Left colon (tissue), 2 donors: ENCODE data around the gene FRK. TPM values are rescaled to one million over a fixed set of nuclear protein-coding genes. Genes with fewer than 3 reads are reported as not detected.
"Not testable (repeated sequence)": the region's sequence is repeated elsewhere in the genome, so short reads cannot be mapped to it uniquely, and the experiment has no call there.

ENCODE experiments used
- ATAC-seq: fragments of 200-7000 bp; cut with Tn5 transposase; one replicate; pipeline ENCODE4 v1.9.1; 2020; ENCODE audit warnings: mild to moderate bottlenecking, moderate library complexity
- DNase-seq, 2 donors: peaks; one replicate each; pipeline ENCODE4 v3.0.0-alpha.2; 2020
- intact Hi-C, 2 donors: fragments of 100-400 bp; cut with DNase I in 1 of 2; cut with micrococcal nuclease in 1 of 2; formaldehyde crosslinking; loops; one replicate each; pipeline versions ENCODE4 v1.11.2 to v1.14.0; 2022; cut with DNase I, micrococcal nuclease
- total RNA-seq, 2 donors: library from RNA; stranded (reverse); fragmentation: NEBNext Ultra II Directional; extraction: Animal tissue kit (Norgen Biotek cat#: 25700); gene quantifications; one replicate each; pipeline ENCODE4 v1.2.1, GENCODE V29; 2021
- donor health status: DM: no; HTN: no; CAD: no.
- donor health status: DM: yes; HTN: yes; CAD: no.

The FRK gene
- total RNA-seq, 2 donors from 2014 or later = 22.6 to 27.6 TPM

DNA sequence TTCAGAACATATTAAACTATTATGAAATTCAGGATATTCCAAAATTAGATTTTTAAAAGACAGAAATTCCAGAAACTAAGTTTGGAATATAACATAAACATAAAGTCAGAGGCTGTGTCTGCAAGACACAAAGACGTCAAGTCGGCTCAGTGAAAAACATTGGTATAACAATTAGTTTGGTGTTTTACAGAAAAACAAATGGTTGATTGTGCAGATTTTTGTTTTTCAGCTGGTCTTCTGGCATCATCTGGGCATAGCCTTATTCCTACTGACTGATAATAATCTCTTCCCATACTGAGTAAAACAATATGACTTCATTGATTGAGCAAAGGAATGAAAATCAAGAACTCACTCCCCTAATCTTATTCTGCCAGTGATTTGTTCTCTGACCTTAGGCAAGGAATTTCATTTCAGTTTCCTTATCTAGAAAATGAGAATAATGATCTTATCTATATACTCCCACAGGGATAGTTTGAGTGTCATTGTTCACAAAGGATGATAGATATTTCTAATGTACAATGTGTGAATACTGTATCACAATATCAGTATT, 84.3 kb downstream of the FRK start:
- ATAC-seq = no peak
- intact Hi-C loops = no loop called here
- no peak for DNase-seq

DNA sequence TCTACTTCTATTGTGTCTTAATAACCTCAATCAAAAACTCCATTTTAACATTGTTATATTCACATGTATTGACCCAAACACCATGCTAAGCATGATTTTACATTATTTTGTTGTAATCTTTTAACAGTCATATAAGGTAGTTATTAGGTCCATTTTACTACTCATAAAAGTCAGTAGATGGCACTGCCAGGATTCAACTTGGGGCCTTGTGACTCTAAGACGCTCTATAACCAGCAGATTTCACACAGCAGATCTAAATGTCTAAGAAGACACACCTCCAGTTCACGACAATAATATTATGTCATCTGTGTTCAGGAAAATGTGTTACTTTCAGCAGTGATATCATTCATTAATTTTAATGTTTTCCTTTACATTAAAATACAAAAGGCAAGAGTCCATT, 88.0 kb downstream of the FRK start:
- intact Hi-C loops = no loop called here
- ATAC-seq = no peak
- DNase-seq = no peak

DNA sequence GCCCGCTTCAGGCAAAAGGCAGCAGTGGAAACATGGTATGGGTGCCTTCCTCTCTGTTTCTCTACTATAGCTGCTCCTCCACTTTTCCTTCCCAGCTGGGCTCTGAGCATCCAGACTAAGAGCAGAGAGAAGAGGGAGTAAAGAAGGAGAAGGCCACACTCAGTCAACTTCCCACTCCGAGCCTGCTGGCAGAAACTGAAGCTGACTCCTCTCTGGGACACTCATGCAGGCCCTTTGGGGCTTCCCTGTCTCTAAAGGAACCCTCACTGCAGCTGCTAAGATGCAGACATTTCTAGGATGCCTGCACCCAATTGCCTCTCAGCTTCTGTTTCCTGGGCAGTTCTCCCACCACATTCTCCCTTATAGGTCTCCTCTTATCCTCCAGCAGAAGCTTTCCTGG, 88.9 kb downstream of the FRK start:
- no peak for DNase-seq
- ATAC-seq = no peak
- intact Hi-C loops = no loop called here

DNA sequence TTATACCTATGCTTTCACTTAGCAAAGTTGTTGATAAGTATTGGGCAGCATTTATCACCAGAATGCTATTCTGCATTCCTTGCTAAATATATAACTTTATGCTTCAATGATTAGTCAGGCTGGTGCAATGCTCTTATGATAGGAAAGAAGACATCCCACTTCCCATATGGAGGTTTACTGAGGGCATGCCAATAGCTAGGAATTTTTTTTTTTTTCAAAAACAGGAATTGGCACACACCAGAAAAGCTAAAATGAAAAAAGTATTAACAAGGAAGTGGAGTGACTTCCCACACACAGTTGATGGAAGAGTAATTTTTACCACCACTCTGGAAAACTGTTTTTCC, 90.8 kb downstream of the FRK start:
- DNase-seq (no peak), ATAC-seq (no peak)
- intact Hi-C loops = no loop called here

DNA sequence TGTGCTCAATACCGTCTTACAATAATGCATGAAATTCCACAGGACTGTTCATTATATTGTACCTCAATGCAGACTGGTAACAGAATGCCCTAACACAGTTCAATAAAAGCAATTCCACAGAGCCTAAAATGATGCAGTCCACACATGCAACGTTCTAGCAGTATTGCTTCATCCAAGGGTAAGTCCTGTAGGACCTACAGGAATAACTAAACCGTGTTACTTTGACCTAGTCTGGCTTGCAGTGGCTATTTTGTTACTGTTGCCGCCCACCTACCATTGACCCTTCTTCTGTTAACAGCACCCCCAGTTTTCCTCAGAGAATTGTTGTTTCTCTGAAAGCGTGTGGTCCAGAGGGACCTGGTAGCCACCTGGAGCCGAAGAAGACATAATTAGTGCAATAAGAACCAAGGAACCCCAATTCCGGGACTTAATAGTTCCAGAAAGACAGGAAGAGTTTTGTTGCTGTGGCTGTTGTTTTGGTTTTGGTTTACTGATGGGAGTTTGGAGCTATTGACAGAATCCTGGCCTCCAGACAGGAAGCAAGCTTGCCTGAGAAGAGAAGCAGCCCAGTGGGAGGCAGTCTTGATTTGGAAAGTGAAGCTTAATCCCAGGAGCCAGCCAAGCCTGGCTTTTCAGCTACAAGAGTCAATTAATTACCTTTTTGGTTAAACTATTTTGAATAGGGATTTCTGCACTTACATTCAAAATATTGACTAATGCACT, 91.3 kb downstream of the FRK start:
- DNase-seq (no peak), ATAC-seq (no peak)
- intact Hi-C loops = no loop called here

DNA sequence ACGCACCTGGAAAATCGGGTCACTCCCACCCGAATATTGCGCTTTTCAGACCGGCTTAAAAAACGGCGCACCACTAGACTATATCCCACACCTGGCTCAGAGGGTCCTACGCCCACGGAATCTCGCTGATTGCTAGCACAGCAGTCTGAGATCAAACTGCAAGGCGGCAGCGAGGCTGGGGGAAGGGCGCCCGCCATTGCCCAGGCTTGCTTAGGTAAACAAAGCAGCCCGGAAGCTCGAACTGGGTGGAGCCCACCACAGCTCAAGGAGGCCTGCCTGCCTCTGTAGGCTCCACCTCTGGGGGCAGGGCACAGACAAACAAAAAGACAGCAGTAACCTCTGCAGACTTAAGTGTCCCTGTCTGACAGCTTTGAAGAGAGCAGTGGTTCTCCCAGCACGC, 100.4 kb downstream of the FRK start:
- DNase-seq, intact Hi-C loops, ATAC-seq: not testable (repeated sequence)

DNA sequence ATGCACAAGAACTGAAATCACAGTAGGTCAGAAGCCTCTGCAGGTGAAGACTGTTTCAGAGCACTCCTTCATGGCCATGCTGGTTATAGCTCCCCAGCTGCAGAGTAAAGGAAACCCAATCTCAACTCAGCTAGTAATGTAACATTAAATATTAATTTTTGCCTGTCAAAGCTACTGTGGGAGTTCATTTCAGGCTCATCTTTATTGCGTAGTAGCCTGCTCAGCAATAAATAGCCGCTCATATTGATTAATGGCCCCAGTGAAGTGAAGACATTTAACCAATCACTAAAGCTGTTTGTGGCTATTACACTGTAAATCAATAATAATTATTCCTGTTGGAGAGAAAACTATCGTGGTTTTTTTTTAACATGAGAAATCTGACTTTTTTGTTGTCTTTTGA, 101.7 kb downstream of the FRK start:
- ATAC-seq = no peak
- no peak for DNase-seq
- intact Hi-C loops = no loop called here

DNA sequence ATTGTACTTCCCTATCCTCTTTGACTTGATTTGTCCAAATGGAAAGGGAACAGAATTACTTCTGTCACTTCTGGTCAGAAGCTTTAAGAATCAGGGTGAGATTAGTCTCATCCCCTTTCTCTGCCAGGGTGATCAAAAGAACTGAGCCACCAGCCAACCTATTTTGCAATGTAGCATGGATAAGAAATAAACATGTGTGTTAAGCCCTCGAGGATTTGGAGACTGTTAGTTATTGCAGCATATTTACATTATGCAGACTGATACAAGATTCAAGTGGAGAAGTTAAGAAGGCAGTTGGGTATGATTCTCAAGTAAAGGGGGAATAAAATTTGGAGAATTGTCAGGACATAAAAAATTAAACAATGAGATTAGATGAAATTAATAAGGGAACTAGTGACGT, 106.0 kb downstream of the FRK start:
- intact Hi-C loops = no loop called here
- DNase-seq (no peak), ATAC-seq (no peak)

DNA sequence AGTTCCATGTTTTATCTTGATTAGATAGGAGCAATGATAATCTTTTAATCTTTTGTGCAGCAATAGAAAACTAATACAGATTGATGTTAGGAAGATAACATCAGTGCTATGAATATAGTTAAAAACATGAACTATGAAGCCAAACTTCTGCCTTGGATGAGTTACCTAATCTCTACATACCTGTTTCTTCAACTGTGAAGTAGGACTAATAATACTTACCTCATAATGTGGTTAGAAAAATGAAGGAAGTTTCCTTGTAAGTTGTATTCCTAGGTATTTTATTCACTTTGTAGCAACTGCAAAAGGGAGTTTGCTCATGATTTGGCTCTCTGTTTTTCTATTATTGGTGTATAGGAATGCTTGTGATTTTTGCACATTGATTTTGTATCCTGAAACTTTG, 111.9 kb downstream of the FRK start:
- ATAC-seq (no peak), DNase-seq (no peak)
- intact Hi-C loops = no loop called here

DNA sequence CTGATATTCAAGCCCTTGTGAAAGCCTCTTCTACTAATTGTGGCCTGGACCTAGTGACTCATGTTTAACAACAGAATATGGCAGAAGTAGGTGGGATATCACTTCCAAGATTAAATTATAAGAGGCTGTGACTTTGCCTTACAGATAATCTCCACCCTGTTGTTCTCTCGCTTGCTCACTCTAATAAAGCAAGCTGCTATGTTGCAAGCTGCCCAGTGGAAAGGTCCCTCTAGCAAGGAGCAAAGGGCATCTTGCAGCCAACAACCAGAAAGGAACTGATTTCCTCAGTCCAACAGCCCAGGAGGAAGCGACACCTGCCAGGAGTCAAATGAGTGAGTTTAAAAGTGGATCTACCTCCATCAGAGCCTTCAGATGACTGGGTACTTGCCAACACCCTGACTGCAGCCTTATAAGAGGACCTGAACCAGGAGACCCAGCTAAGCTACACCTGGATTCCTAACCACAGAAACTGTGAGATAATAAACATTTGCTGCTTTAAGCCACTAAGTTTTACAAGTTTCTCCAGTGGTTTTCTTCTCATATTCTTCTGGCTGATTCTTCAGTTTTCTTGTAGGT, 112.6 kb downstream of the FRK start:
- intact Hi-C loops = no loop called here
- ATAC-seq = peak; percentile 99

DNA sequence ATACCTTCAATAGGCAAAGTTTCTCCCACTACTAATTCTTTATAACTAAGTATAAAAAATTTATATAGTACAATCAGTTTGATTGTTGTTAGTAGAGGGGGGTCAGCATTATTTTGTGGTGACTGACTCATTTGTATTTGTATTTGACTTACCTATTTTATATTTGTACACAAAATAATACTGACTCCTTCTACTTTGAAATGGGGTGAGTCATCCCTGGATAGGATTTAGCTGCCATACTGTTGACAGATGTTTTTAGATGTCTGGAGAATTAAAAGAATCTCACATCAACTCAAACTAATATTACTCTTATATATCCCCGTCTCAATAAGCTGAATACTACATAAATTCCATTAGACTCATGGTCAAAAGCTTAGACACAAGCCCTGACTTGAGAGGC, 114.9 kb downstream of the FRK start:
- ATAC-seq (no peak), DNase-seq (no peak)
- intact Hi-C loops = no loop called here

More for the DNA sequence above, 112.6 kb downstream of the FRK start:
- DNase-seq = peak; percentile 11 to 44

DNA sequence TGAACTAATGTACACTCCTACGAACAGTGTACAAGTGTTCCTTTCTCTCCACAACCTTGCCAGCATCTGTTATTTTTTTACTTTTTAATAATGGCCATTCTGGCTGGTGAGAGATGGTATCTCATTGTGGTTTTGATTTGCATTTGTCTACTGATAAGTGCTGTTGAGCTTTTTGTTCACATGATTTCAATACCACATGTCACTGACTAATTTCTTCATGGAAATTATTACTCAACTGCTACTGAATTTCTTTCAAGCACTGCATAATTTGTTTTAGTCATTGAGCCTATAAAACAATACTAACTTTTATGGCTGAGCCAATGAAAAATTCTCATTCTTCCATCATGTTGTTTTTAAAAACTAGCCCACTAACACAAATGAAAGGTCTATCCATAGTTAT, 115.4 kb downstream of the FRK start:
- ATAC-seq = no peak
- no peak for DNase-seq
- intact Hi-C loops = no loop called here

DNA sequence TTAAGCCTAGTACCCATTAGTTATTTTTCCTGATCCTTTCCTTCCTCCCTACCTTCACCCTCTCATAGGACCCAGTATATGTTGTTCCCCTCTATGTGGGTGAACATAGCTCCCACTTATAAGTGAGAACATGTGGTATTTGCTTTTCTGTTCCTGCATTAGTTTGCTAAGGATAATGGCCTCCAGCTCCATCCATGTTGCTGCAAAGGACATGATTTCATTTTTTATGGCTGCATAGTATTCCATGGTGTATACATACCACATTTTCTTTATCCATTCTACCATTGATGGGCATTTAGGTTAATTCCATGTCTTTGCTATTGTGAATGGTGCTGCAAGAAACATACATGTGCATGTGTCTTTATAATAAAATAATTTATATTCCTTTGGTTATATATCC, 115.9 kb downstream of the FRK start:
- intact Hi-C loops, ATAC-seq, DNase-seq: not testable (repeated sequence)

DNA sequence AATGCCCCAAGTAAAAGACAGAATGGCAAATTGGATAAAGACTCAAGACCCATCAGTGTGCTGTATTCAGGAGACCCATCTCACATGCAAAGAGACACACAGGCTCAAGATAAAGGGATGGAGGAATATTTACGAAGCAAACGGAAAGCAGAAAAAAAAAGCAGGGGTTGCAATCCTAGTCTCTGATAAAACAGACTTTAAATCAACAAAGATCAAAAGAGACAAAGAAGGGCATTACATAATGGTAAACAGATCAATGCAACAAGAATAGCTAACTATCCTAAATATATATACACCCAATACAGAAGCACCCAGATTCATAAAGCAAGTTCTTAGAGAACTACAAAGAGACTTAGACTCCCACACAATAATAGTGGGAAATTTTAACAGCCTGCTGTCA, 123.2 kb downstream of the FRK start:
- ATAC-seq, intact Hi-C loops, DNase-seq: not testable (repeated sequence)

DNA sequence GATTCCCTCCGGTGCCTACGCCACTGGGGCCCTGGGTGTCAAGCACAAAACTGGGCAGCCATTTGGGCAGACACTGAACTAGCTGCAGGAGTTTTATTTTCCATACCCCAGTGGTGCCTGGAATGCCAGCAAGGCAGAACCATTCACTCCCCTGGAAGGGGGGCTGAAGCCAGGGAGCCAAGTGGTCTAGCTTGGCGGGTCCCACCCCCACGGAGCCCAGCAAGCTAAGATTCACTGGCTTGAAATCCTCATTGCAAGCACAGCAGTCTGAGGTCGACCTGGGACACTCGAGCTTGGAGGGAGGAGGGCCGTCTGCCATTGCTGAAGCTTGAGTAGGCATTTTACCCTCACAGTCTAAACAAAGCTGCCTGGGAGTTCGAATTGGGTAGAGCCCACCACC, 125.3 kb downstream of the FRK start:
- ATAC-seq = no peak
- no peak for DNase-seq
- intact Hi-C loops = no loop called here

DNA sequence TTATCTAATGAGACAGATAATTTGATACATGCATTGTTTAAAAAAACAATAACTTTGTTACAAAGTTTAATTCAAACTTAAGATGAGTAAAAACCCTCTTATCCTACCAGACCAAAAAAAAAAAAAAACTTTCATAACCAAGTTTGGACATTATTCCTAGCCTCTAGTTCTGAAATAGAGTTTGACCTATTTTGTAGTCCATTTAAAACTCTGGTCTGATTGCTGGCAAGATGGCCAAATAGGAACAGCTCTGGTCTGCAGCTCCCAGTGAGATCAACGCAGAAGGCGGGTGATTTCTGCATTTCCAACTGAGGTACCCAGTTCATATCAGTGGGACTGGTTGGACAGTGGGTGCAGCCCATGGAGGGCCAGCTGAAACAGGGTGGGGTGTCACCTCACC, 125.9 kb downstream of the FRK start:
- DNase-seq = no peak
- no peak for ATAC-seq
- intact Hi-C loops = no loop called here

DNA sequence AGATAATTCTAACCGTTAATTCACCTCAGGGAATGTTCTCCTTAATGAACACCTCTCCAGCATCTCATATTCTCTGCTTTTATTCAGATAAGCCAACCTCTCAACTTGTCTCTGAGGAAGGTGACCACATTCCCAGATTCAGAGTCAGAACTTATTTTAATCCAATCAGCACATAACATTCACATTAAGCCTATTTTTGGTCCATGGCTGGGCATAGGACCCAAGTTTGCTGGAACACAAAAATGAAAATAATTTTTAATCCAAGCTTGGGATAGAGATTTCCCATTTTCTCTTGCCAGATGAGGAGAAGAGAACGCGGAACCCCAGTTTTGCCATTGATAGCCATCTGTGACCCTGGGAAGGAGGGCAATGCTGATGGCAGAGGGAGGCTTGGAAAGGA, 126.5 kb downstream of the FRK start:
- DNase-seq (no peak), ATAC-seq (no peak)
- intact Hi-C loops = no loop called here

DNA sequence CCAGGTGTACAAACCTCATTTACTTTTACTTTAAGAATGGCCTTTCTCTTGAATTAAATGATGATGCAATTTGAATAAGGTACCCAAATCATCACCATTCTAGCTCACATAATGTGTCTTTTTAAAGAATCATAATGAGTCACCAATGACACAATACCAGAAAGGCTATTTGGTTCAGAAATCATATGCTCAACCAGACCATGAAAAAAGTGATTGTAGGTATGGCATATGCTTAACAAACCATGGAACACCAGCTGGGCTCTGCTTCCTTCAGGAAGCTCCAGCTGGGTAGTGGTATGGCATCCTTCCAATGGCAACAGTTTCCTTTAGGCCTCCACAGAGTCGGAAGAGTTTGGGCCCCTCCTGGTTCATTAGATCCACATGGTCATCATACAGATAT, 128.2 kb downstream of the FRK start:
- ATAC-seq = no peak
- no peak for DNase-seq
- intact Hi-C loops = no loop called here

DNA sequence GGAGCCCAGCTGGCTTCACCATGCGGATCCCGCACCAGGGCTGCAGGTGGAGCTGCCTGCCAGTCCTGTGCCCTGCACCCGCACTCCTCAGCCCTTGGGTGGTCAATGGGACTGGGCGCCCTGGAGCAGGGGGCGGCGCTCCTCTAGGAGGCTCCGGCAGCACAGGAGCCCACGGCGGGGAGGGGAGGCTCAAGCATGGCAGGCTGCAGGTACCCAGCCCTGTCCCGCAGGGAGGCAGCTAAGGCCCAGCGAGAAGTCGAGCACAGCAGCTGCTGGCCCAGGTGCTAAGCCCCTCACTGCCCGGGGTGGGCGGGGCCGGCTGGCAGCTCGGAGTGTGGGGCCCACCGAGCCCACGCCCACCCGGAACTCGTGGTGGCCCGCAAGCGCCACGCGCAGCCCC, 132.7 kb downstream of the FRK start:
- ATAC-seq, DNase-seq, intact Hi-C loops: not testable (repeated sequence)

DNA sequence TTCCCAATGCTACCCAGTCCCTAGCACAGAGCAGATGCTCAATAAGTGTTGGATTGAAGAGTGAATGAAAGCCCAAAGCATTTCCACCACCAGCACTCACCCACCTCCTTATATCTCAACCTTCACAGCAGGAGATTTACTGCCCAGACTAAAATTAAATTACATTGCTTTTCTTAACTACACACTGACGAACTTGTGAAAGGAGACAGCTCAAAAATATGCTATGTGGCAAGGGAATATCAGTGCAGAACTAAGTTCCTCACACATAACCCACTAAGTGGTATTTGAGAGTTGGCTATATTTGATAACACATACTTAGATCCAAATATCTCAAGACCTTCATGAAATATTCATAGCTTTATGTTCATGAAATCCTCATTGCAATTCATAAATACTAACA, 137.7 kb downstream of the FRK start:
- no peak for DNase-seq
- no peak for ATAC-seq
- intact Hi-C loops = no loop called here

DNA sequence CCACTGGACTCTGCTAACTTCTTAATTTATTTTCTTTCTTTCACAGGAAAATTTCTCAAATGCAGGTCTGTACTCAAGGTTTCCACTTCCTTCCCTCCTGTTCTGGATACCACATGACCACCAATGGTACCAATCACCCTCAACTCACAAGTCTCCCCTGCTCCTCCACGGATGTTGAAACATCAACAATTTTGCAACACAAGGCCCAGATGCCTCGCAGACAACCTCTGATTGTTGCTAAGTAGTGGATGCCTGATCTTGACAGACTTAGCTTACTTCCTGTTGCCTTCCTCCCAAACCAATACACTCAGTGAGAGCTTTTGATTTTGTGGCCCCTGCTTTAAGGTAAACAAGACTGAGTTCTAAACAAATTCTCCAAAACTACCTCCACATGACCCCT, 146.6 kb downstream of the FRK start:
- DNase-seq (no peak), ATAC-seq (no peak)
- intact Hi-C loops = no loop called here
